ENCODE data around the gene EFCAB13. TPM values are rescaled to one million over a fixed set of nuclear protein-coding genes. Genes with fewer than 3 reads are reported as not detected.
"Not testable (repeated sequence)": the region's sequence is repeated elsewhere in the genome, so short reads cannot be mapped to it uniquely, and the experiment has no call there.

Gene EFCAB13
- total and polyA plus RNA-seq, 7 experiments from 2014 or later = 3.7 to 37.4 (median 18.4) TPM

GRCh38 chr17:47338026-47338425, 14.3 kb downstream of the EFCAB13 start:
- intact Hi-C loops (cut with micrococcal nuclease) = no loop called here
- H3K4me3 Mint-ChIP-seq = no peak overlapping the region
- CTCF ChIA-PET = interaction anchor here (0.6 to 1.0 kb wide), 2 partner anchors 26 to 56 kb away, joined by 3 to 5 read pairs; no protein-coding TSS in a partner anchor
- H3K27me3 Mint-ChIP-seq = peaks cover 0 to 8% (median 0%) of the 10 kb centered on the region in 5 donors
- Histone ChIP-seq H3K4me3 (ENCODE audit: low read length) (no peak overlapping the region), H3K27ac (ENCODE audit: low read depth, low read length) (no peak overlapping the region), H3K9me3 (ENCODE audit: control insufficient read depth in 2 of 3, low read length in 3 of 3) (no peaks in the 10 kb centered on the region), H3K27me3 (ENCODE audit: control insufficient read depth in 2 of 2, insufficient read depth in 2 of 2, low read length in 2 of 2) (no peaks in the 10 kb centered on the region), H3K4me1 (ENCODE audit: control insufficient read depth in 2 of 2, insufficient read depth in 2 of 2, low read length in 2 of 2) (no peaks in the 10 kb centered on the region), H3K36me3 (ENCODE audit: control insufficient read depth in 2 of 3, insufficient read depth in 3 of 3, low read length in 3 of 3) (no peaks in the 10 kb centered on the region)
- POLR2A ChIA-PET = interaction anchor here (1.6 kb wide), 1 partner anchor 14 kb away, joined by 6 read pairs; the partner anchor contains the start of gene EFCAB13
- no peak overlapping the region for H3K27ac Mint-ChIP-seq
- H3K9me3 Mint-ChIP-seq = peaks cover 0 to 1% (median 0%) of the 10 kb centered on the region in 11 donors
- H3K4me1 Mint-ChIP-seq = no peaks in the 10 kb centered on the region
- no peak for ATAC-seq
- H3K36me3 Mint-ChIP-seq = peaks cover 3 to 48% (median 35%) of the 10 kb centered on the region in 5 donors
- DNase-seq = no peak

GRCh38 chr17:47352848-47353247, 29.1 kb downstream of the EFCAB13 start:
- Mint-ChIP-seq H3K4me1 (peaks cover 0 to 4% (median 0%) of the 10 kb centered on the region in 7 donors), H3K27ac (no peak overlapping the region), H3K9me3 (no peaks in the 10 kb centered on the region), H3K4me3 (no peak overlapping the region), H3K27me3 (peaks cover 0 to 3% (median 0%) of the 10 kb centered on the region in 5 donors), H3K36me3 (peaks cover 8 to 39% (median 22%) of the 10 kb centered on the region in 5 donors)
- H3K27me3 ChIP-seq (ENCODE audit: control insufficient read depth in 2 of 2, insufficient read depth in 2 of 2, low read length in 2 of 2) = no peaks in the 10 kb centered on the region
- ATAC-seq (no peak), DNase-seq (no peak)
- ChIA-PET CTCF (no interaction called here), POLR2A (no interaction called here)
- no peaks in the 10 kb centered on the region for H3K36me3 ChIP-seq (ENCODE audit: control insufficient read depth in 2 of 3, insufficient read depth in 3 of 3, low read length in 3 of 3)
- H3K4me1 ChIP-seq (ENCODE audit: control insufficient read depth in 2 of 2, insufficient read depth in 2 of 2, low read length in 2 of 2) = no peaks in the 10 kb centered on the region
- H3K27ac ChIP-seq (ENCODE audit: low read depth, low read length) = no peak overlapping the region
- no peaks in the 10 kb centered on the region for H3K9me3 ChIP-seq (ENCODE audit: control insufficient read depth in 2 of 3, low read length in 3 of 3)
- H3K4me3 ChIP-seq (ENCODE audit: low read length) = no peak overlapping the region
- intact Hi-C loops (cut with micrococcal nuclease) = no loop called here

- H3K4me3 Mint-ChIP-seq = no peak overlapping the region
- H3K27me3 Mint-ChIP-seq = peaks cover 0 to 3% (median 0%) of the 10 kb centered on the region in 5 donors
- DNase-seq = no peak
- no peaks in the 10 kb centered on the region for H3K4me1 ChIP-seq (ENCODE audit: control insufficient read depth in 2 of 2, insufficient read depth in 2 of 2, low read length in 2 of 2)
- peaks cover 8 to 27% (median 21%) of the 10 kb centered on the region in 5 donors for H3K36me3 Mint-ChIP-seq
- H3K4me3 ChIP-seq (ENCODE audit: low read length) = no peak overlapping the region
- no peaks in the 10 kb centered on the region for H3K9me3 Mint-ChIP-seq
- POLR2A ChIA-PET = no interaction called here
- no peaks in the 10 kb centered on the region for H3K36me3 ChIP-seq (ENCODE audit: control insufficient read depth in 2 of 3, insufficient read depth in 3 of 3, low read length in 3 of 3)
- no peak overlapping the region for H3K27ac Mint-ChIP-seq
- CTCF ChIA-PET = no interaction called here
- intact Hi-C loops (cut with micrococcal nuclease) = no loop called here
- ATAC-seq = no peak
- no peak overlapping the region for H3K27ac ChIP-seq (ENCODE audit: low read depth, low read length)
- no peaks in the 10 kb centered on the region for H3K9me3 ChIP-seq (ENCODE audit: control insufficient read depth in 2 of 3, low read length in 3 of 3)
- H3K27me3 ChIP-seq (ENCODE audit: control insufficient read depth in 2 of 2, insufficient read depth in 2 of 2, low read length in 2 of 2) = no peaks in the 10 kb centered on the region
- H3K4me1 Mint-ChIP-seq = peaks cover 0 to 3% (median 0%) of the 10 kb centered on the region in 7 donors
These were observed 34.9 kb downstream of the EFCAB13 start for GRCh38 chr17:47358652-47359051.

GRCh38 chr17:47363171-47363570, 39.4 kb downstream of the EFCAB13 start:
- Histone ChIP-seq H3K9me3 (ENCODE audit: control insufficient read depth in 2 of 3, low read length in 3 of 3) (no peaks in the 10 kb centered on the region), H3K27ac (ENCODE audit: low read depth, low read length) (no peak overlapping the region), H3K27me3 (ENCODE audit: control insufficient read depth in 2 of 2, insufficient read depth in 2 of 2, low read length in 2 of 2) (no peaks in the 10 kb centered on the region), H3K4me3 (ENCODE audit: low read length) (no peak overlapping the region), H3K4me1 (ENCODE audit: control insufficient read depth in 2 of 2, insufficient read depth in 2 of 2, low read length in 2 of 2) (no peaks in the 10 kb centered on the region), H3K36me3 (ENCODE audit: control insufficient read depth in 2 of 3, insufficient read depth in 3 of 3, low read length in 3 of 3) (no peaks in the 10 kb centered on the region)
- Mint-ChIP-seq H3K4me1 (no peaks in the 10 kb centered on the region), H3K36me3 (peaks cover 0 to 24% (median 7%) of the 10 kb centered on the region in 5 donors), H3K4me3 (no peak overlapping the region), H3K27me3 (peaks cover 0 to 9% (median 0%) of the 10 kb centered on the region in 5 donors), H3K27ac (no peak overlapping the region), H3K9me3 (no peaks in the 10 kb centered on the region)
- CTCF ChIA-PET = interaction anchor here (0.6 to 1.5 kb wide), 3 partner anchors 9 to 254 kb away, joined by 3 to 6 read pairs (median 4); no protein-coding TSS in a partner anchor
- no peak for ATAC-seq
- DNase-seq = no peak
- intact Hi-C loops (cut with micrococcal nuclease) = no loop called here
- POLR2A ChIA-PET = no interaction called here

- H3K27me3 ChIP-seq (ENCODE audit: control insufficient read depth in 2 of 2, insufficient read depth in 2 of 2, low read length in 2 of 2) = no peaks in the 10 kb centered on the region
- H3K27me3 Mint-ChIP-seq = peaks cover 0 to 20% (median 0%) of the 10 kb centered on the region in 5 donors
- no peaks in the 10 kb centered on the region for H3K4me1 Mint-ChIP-seq
- intact Hi-C loops (cut with micrococcal nuclease) = no loop called here
- peaks cover 0 to 6% (median 4%) of the 10 kb centered on the region in 11 donors for H3K9me3 Mint-ChIP-seq
- no peaks in the 10 kb centered on the region for H3K4me1 ChIP-seq (ENCODE audit: control insufficient read depth in 2 of 2, insufficient read depth in 2 of 2, low read length in 2 of 2)
- H3K4me3 ChIP-seq (ENCODE audit: low read length) = no peak overlapping the region
- H3K36me3 Mint-ChIP-seq = peaks cover 0 to 37% (median 12%) of the 10 kb centered on the region in 5 donors
- ChIA-PET POLR2A (interaction anchor here (0.5 kb wide), 1 partner anchor 253 kb away, joined by 3 read pairs; no protein-coding TSS in a partner anchor), CTCF (interaction anchor here (1.9 kb wide), 1 partner anchor 251 kb away, joined by 5 read pairs; no protein-coding TSS in a partner anchor)
- H3K27ac ChIP-seq (ENCODE audit: low read depth, low read length) = no peak overlapping the region
- no peak overlapping the region for H3K27ac Mint-ChIP-seq
- no peaks in the 10 kb centered on the region for H3K36me3 ChIP-seq (ENCODE audit: control insufficient read depth in 2 of 3, insufficient read depth in 3 of 3, low read length in 3 of 3)
- no peak overlapping the region for H3K4me3 Mint-ChIP-seq
- no peak for ATAC-seq
- H3K9me3 ChIP-seq (ENCODE audit: control insufficient read depth in 2 of 3, low read length in 3 of 3) = no peaks in the 10 kb centered on the region
- no peak for DNase-seq
These were observed 43.5 kb downstream of the EFCAB13 start for GRCh38 chr17:47367257-47367656.

GRCh38 chr17:47368262-47368661, 44.5 kb downstream of the EFCAB13 start:
- H3K4me1 Mint-ChIP-seq = no peaks in the 10 kb centered on the region
- no peaks in the 10 kb centered on the region for H3K4me1 ChIP-seq (ENCODE audit: control insufficient read depth in 2 of 2, insufficient read depth in 2 of 2, low read length in 2 of 2)
- ATAC-seq (no peak), DNase-seq (no peak)
- H3K4me3 Mint-ChIP-seq = no peak overlapping the region
- H3K27ac ChIP-seq (ENCODE audit: low read depth, low read length) = no peak overlapping the region
- H3K27me3 ChIP-seq (ENCODE audit: control insufficient read depth in 2 of 2, insufficient read depth in 2 of 2, low read length in 2 of 2) = no peaks in the 10 kb centered on the region
- ChIA-PET POLR2A (no interaction called here), CTCF (no interaction called here)
- no peak overlapping the region for H3K4me3 ChIP-seq (ENCODE audit: low read length)
- H3K27me3 Mint-ChIP-seq = peaks cover 0 to 26% (median 0%) of the 10 kb centered on the region in 5 donors
- peaks cover 0 to 16% (median 13%) of the 10 kb centered on the region in 11 donors for H3K9me3 Mint-ChIP-seq
- no peaks in the 10 kb centered on the region for H3K36me3 ChIP-seq (ENCODE audit: control insufficient read depth in 2 of 3, insufficient read depth in 3 of 3, low read length in 3 of 3)
- intact Hi-C loops (cut with micrococcal nuclease) = no loop called here
- H3K27ac Mint-ChIP-seq = no peak overlapping the region
- peaks cover 2 to 40% (median 22%) of the 10 kb centered on the region in 5 donors for H3K36me3 Mint-ChIP-seq
- H3K9me3 ChIP-seq (ENCODE audit: control insufficient read depth in 2 of 3, low read length in 3 of 3) = no peaks in the 10 kb centered on the region

GRCh38 chr17:47370899-47371298, 47.1 kb downstream of the EFCAB13 start:
- H3K27me3 ChIP-seq (ENCODE audit: control insufficient read depth in 2 of 2, insufficient read depth in 2 of 2, low read length in 2 of 2); H3K36me3 ChIP-seq (ENCODE audit: control insufficient read depth in 2 of 3, insufficient read depth in 3 of 3, low read length in 3 of 3); H3K4me1 ChIP-seq (ENCODE audit: control insufficient read depth in 2 of 2, insufficient read depth in 2 of 2, low read length in 2 of 2); H3K9me3 ChIP-seq (ENCODE audit: control insufficient read depth in 2 of 3, low read length in 3 of 3); H3K4me1 Mint-ChIP-seq; H3K4me3 ChIP-seq (ENCODE audit: low read length); H3K4me3 Mint-ChIP-seq; intact Hi-C loops (cut with micrococcal nuclease); ATAC-seq; DNase-seq; H3K27ac Mint-ChIP-seq; H3K27ac ChIP-seq (ENCODE audit: low read depth, low read length); POLR2A ChIA-PET: not testable (repeated sequence)
- H3K27me3 Mint-ChIP-seq = peaks cover 0 to 20% (median 0%) of the 10 kb centered on the region in 5 donors
- CTCF ChIA-PET = interaction anchor here (0.5 kb wide), 1 partner anchor 251 kb away, joined by 3 read pairs; no protein-coding TSS in a partner anchor
- peaks cover 2 to 43% (median 35%) of the 10 kb centered on the region in 5 donors for H3K36me3 Mint-ChIP-seq
- peaks cover 0 to 28% (median 15%) of the 10 kb centered on the region in 11 donors for H3K9me3 Mint-ChIP-seq
